Esophagus squamous epithelium (tissue), 4 donors: ENCODE data around the gene SLAMF7.

ENCODE experiments used
- CTCF ChIP-seq, 6 experiments: fragments of 450-650 bp in 4 of 6; fragments of 200-600 bp in 2 of 6; sonication (generic) in 2 of 6; IDR thresholded peaks; one replicate each; pipeline ENCODE4 v1.5.1; 2016 to 2019; ENCODE audit warnings: antibody characterized with exemption in 6 of 6, mild to moderate bottlenecking in 4 of 6, moderate library complexity in 4 of 6
- POLR2A ChIP-seq, 4 donors: fragments of 450-650 bp; IDR thresholded peaks; one replicate each; pipeline ENCODE4 v1.6.1; 2017; ENCODE audit warnings: antibody characterized with exemption in 4 of 4, mild to moderate bottlenecking in 4 of 4, moderate library complexity in 3 of 4

- no peak for TF ChIP-seq CTCF (IDR thresholded peaks at IDR 0.05)
- TF ChIP-seq POLR2A (IDR thresholded peaks at IDR 0.05), result no peak
These were observed 17.1 kb downstream of the SLAMF7 start for GRCh38 chr1:160755911-160756848.
